ENCODE results near the gene ARHGEF28.

Gene ARHGEF28

DNA sequence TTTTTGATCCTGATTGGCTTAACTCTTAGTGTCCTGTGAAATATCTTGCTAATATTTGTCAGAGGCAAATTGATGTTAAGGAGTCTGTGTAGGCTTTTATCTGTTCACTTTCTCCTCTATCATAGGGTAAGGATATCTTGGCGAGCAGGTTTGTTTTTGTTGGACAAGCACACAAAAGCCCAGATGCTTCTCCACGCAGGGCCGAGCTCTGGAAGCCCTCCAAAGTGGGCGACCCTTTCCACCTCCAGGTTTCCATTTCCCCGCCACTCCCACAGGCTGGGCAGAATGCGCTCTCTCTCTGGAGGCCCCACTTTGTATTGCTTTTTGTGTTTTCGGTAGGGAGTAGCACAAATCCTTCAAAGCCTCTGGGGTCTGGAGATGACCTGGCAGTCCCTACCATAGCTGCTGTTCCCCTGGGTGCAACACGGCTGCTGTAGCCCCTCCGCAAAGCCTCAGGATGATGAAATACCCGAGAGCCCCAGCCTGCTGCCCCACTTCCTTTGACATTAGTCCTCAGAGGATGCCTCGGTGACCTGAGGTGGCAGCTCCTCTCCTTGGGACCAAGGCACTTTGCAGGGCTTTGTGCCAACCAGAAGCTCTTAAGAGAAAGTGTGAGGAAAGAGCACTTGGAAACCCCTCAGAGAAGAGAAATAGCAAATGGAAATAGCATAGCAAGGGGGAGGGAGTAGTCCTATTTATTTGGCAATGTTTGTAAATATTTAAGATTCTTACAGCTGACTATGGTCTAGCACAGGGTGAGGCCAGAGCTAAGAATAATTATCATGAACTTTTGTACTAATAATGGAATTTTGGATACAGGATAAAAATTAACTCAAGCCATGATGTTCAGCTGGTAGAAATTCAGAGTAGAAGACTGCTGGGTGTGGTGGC, 122.8 kb downstream of the ARHGEF28 start:
- no peak for DNase-seq

DNA sequence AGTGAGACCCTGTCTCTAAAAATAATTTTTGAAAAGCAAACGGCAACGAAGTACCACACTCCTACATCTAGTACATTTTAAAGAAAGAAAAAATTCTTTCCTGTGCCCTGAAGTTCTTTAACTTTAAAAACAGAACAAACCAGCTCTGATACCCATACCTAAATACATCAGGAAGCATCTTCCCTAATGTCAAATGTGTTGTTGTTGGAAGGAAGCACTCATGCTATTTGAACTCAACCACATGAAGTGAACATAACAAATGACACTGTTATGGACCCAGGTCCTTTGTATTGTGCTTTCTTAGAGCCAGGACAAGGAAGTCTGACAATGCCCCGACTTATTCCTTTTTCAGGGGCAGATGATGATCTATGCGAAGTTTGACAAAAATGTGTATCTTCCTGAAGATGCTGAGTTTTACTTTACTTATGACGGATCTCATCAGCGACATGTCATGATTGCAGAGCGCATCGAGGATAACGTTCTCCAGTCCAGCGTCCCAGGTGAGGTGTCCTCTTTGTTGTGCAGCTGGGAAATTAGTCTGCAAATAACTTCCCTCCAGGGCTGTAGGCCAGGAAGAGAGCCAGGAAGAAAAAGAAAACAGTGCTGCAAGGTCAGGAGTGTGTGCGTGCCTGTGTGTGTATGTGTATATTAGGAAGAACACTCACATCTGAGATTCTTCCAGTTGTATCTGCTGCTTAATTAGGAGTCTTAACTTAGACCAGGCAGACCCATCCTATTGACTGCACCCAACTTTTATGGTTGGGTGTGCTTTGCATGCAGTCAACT, 123.7 kb downstream of the ARHGEF28 start:
- no peak for DNase-seq

GRCh38 chr5:73751254-73751914, 125.4 kb downstream of the ARHGEF28 start:
- DNase-seq, result no peak

GRCh38 chr5:73754254-73754653, 128.3 kb downstream of the ARHGEF28 start:
- no peak for DNase-seq

- DNase-seq, result no peak
Observed at GRCh38 chr5:73757416-73757815, 131.4 kb downstream of the ARHGEF28 start.

DNA sequence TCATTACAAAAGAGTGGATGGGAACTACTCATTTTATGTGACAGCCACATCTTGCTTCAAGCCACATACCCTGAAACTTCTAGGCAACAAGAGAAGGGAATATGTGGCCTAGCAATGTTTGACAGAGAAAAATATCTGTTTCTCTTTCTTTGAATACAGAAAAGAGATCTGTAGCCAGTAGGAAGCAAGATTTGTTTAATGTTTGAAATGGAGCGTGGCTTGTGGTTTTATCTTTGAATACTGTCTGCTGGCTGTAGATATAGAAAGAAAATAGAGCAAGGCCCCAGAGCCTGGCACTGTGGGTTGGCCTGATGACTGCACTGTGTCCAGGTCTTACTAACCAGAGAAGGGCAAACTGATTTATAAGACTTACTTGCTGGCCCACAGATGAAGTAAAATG, 133.8 kb downstream of the ARHGEF28 start:
- DNase-seq, result no peak

GRCh38 chr5:73763300-73764032, 137.5 kb downstream of the ARHGEF28 start:
- no peak for DNase-seq

DNA sequence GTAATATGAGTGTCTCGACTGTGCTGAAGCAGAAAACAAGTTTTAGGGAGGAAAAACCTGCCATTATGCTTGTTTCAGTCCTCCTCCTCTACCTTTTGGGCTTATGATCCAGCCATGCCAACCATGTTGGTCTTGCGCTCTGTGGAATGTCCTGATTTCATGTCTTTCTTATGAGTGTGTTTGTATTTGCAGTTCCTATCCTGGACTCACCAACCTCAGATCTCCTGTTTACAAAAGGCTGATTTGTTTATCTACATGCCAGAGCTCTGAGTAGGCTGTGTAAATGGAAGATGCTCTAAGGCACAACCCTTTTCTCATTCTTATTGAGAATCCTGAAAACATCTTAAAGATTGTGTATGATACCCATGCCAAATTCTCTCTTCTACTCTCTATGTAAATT, 138.6 kb downstream of the ARHGEF28 start:
- no peak for DNase-seq

GRCh38 chr5:73764996-73765395, 139.0 kb downstream of the ARHGEF28 start:
- no peak for DNase-seq

DNA sequence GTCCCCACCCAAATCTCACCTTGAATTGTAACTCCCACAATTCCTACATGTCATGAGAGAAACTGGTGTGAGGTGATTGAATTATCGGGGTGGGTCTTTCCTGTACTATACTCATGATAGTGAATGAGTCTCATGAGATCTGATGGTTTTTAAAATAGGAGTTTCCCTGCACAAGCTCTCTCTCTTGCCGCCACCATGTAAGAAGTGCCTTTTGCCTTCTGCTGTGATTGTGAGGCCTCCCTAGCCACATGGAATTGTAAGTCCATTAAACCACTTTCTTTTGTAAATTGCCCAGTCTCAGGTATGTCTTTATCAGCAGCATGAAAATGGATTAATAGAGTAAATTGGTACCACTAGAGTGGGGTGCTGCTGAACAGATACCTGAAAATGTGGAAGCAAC, 140.9 kb downstream of the ARHGEF28 start:
- no peak for DNase-seq

GRCh38 chr5:73770172-73771025, 144.4 kb downstream of the ARHGEF28 start:
- no peak for DNase-seq

- DNase-seq, result no peak
Observed at GRCh38 chr5:73774924-73775323, 148.9 kb downstream of the ARHGEF28 start.

DNA sequence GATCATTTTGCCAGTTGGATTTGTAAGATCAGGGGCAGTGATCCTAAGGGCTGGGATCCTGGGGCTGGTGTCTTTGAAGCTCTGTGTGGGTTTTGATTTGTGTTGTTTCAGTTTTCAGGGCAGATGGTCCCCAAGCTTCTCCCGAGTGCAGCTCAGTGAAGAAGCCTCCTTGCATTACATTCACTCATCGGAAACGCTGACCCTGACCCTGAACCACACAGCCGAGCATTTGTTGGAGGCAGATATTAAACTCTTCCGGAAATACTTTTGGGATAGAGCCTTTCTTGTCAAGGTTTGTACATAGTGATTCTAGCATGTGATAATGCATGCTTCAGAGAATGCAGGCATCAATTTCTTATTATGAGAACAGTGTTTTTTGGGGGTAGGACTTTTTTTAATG, 150.4 kb downstream of the ARHGEF28 start:
- no peak for DNase-seq

DNA sequence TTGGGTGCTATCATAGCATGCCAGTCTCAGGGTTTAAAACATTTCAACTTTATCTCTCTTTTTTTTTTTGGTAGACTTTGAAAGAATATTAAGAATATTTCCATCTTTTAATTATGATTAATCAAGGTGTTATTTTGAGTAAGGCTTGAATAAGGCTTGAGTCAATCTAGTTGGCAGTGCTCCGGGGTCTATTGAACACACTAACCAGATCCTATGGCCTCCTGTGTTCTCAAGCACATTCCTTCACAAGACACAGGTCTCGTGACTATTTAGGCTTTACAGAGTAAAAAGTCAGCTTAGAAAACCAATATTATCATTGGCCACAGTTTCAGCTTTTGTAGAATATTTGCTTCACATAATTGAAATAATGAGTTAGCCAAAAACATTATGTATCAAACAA, 151.2 kb downstream of the ARHGEF28 start:
- no peak for DNase-seq

GRCh38 chr5:73780302-73781080, 154.5 kb downstream of the ARHGEF28 start:
- DNase-seq, result no peak

DNA sequence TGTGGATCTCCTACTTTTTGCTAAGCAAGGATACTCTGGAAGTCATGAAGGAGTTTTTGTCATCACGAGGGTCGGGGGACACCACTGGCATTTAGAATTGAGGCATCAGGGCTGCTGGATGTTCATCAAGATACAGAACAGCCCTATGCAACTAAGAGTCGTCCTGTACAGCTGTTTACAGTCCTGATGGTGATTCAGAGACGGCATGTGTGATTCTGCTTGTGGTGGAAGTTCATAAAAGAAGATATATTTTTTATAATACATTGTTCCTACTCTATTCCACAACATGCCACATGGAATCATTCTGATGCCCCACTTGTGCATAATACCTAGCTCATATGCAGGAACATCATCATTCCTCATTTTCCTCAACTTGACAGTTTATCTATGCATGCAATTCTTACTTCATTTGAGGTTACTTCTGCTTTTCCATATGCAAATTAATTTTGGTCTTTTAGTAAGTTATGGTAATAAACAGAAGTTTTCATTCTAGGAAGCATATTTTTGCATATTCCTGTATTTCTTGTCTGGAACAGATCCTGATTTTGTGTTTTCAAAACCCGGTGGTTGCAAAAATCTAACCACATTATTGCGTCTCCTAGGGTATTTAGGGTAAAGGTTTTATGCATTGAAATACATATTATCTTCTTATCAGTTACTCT, 155.2 kb downstream of the ARHGEF28 start:
- no peak for DNase-seq

DNA sequence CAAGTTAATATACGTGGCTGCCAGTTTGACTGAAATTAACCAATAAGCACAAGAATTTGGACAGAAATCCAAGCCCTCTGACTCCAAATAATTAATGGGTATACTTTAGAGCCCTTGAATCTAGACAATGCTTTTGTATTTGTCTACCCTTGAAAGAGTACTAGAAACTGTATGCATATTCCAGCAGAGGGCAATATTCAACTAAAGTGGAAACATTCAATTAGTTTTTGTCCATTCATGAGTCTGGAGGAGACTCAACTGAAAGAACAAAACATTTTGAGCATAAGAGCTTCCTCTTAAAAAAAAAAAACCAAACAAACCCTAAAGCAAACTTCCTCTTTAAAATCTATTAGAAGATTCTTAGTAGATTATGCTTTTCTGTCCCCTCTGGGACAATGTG, 157.8 kb downstream of the ARHGEF28 start:
- no peak for DNase-seq

DNA sequence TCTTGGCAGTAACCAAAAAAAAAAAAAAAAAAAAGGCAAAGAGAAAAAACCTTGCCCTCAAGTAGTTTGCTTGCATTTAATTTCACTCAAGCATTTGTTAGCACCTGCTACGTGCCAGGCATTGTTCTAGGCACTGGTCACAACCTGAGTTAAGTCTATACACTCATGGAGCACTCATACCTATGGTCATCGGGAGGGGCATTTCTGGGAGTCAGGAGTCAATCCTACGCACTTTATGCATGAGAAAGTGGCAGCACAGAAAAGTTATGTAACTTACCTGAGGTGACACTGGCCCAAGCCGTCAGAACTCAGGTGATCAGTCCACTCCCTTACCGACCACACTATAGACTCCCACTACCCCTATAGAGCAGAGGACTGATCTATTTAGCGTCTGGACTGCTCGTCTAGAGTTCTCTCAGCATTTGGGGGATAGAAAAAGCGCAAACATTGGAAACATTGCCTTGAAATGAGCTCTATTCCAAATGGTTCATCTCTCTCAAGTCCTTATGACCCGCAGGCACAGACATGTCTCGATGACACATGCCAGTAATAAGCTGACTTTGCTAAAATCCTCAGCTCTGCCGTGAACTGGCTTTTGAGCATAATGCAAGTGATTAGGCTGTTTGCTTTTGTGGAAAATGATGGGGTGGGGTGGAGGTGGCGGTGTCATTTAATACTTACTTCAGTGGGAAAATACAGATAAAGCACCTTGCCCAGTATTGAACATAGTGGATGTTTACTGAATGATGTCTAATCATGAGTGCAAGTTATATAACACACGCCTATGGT, 160.2 kb downstream of the ARHGEF28 start:
- DNase-seq, result no peak

GRCh38 chr5:73789851-73790281, 163.9 kb downstream of the ARHGEF28 start:
- DNase-seq, result no peak

DNA sequence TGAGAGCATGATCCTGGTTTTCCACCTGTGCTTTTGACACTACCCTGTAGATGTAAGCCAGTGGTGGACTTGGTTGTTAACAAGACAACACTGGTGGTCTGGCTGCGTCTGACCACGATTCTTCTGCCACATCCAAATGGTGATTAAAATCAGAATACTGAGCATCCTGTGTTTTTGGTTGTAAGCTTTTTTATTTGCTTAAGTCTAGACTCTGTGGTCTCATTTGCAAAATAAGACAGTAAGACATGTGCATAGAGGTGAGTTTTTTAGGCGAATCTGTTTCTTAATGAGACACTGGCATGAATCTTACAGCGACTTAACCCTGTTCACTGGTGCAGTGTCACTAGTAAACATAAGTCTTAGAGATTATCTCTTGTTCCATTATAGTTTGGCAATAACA, 165.4 kb downstream of the ARHGEF28 start:
- no peak for DNase-seq

All from activated effector memory CD4-positive, alpha-beta T cell treated with Interleukin-2 at 50 U/mL for 16 hours (primary cell).